ENCODE results near the gene EDN2.

DNA sequence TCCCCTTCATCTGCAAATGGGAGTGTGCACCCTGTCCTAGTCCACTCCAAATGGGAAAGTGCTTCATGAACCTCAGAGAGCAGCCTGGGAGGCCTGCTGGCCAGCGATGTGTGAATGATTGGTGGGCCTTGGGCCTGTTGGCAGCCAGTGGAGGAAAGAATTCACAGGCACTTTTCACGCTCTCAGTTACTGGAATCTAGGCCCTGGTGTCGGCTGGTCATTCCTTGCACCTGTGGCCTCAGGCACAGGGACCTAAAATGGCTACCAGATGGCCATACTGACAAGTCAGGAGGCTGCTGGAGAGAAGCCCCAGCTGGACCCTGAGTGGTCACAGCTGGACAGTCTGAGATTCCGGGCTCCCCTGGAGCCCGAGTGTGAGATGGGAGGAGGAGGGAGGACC lies 18.4 kb upstream of the EDN2 start:
- TF ChIP-seq, protein P1, sequence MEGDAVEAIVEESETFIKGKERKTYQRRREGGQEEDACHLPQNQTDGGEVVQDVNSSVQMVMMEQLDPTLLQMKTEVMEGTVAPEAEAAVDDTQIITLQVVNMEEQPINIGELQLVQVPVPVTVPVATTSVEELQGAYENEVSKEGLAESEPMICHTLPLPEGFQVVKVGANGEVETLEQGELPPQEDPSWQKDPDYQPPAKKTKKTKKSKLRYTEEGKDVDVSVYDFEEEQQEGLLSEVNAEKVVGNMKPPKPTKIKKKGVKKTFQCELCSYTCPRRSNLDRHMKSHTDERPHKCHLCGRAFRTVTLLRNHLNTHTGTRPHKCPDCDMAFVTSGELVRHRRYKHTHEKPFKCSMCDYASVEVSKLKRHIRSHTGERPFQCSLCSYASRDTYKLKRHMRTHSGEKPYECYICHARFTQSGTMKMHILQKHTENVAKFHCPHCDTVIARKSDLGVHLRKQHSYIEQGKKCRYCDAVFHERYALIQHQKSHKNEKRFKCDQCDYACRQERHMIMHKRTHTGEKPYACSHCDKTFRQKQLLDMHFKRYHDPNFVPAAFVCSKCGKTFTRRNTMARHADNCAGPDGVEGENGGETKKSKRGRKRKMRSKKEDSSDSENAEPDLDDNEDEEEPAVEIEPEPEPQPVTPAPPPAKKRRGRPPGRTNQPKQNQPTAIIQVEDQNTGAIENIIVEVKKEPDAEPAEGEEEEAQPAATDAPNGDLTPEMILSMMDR (IDR thresholded peaks at IDR 0.05) = no peak
- no peak for TF ChIP-seq EP300 (IDR thresholded peaks at IDR 0.05)
- no peak for TF ChIP-seq POLR2A (IDR thresholded peaks at IDR 0.05)

All from gastroesophageal sphincter (tissue), 3 donors.